ENCODE results near the gene LAMC1.
A peak's percentile ranks its signal among the peaks of the same experiment; 100 is the strongest.

LAMC1 gene

GRCh38 chr1:183023146-183023600 is at the start of gene LAMC1:
Gene LAMC1, plus strand, starts transcription at chr1:183023420. Its CDS starts 297 bp downstream, at chr1:183023717.
- TF ChIP-seq CTCF (IDR thresholded peaks at IDR 0.05), result no peak
- DNase-seq, result peak; percentile 92
- peaks cover 60% of the 10 kb centered on the region for H3K4me1 Mint-ChIP-seq
- no peaks in the 10 kb centered on the region for H3K9me3 Mint-ChIP-seq
- H3K27me3 Mint-ChIP-seq (ENCODE audit: low read depth, poor library complexity), result no peaks in the 10 kb centered on the region
- H3K36me3 Mint-ChIP-seq (ENCODE audit: low read depth), result no peaks in the 10 kb centered on the region
- H3K27ac Mint-ChIP-seq, result peak within 1 kb of the TSS; percentile 93
- H3K4me3 Mint-ChIP-seq, result peak within 1 kb of the TSS; percentile 96

GRCh38 chr1:182974506-182975191 is 48.6 kb upstream of the LAMC1 start:
- TF ChIP-seq CTCF (IDR thresholded peaks at IDR 0.05), result no peak
- peaks cover 5% of the 10 kb centered on the region for H3K4me1 Mint-ChIP-seq
- H3K27ac Mint-ChIP-seq, result no peak overlapping the region
- H3K36me3 Mint-ChIP-seq (ENCODE audit: low read depth), result no peaks in the 10 kb centered on the region
- H3K9me3 Mint-ChIP-seq, result peaks cover 3% of the 10 kb centered on the region
- peaks cover 3% of the 10 kb centered on the region for H3K27me3 Mint-ChIP-seq (ENCODE audit: low read depth, poor library complexity)
- no peak overlapping the region for H3K4me3 Mint-ChIP-seq
- DNase-seq, result no peak

- Mint-ChIP-seq H3K4me3 (no peak overlapping the region), H3K4me1 (peaks cover 5% of the 10 kb centered on the region), H3K9me3 (peaks cover 9% of the 10 kb centered on the region), H3K27ac (no peak overlapping the region), H3K36me3 (ENCODE audit: low read depth) (no peaks in the 10 kb centered on the region), H3K27me3 (ENCODE audit: low read depth, poor library complexity) (peaks cover 3% of the 10 kb centered on the region)
- DNase-seq, result no peak
- no peak for TF ChIP-seq CTCF (IDR thresholded peaks at IDR 0.05)
Measured at GRCh38 chr1:182977480-182977879, 45.7 kb upstream of the LAMC1 start.

- TF ChIP-seq CTCF (IDR thresholded peaks at IDR 0.05), result no peak
- H3K4me3 Mint-ChIP-seq, result no peak overlapping the region
- H3K27me3 Mint-ChIP-seq (ENCODE audit: low read depth, poor library complexity), result peaks cover 3% of the 10 kb centered on the region
- H3K4me1 Mint-ChIP-seq, result no peaks in the 10 kb centered on the region
- no peak for DNase-seq
- H3K27ac Mint-ChIP-seq, result no peak overlapping the region
- no peaks in the 10 kb centered on the region for H3K36me3 Mint-ChIP-seq (ENCODE audit: low read depth)
- H3K9me3 Mint-ChIP-seq, result peaks cover 11% of the 10 kb centered on the region
Measured at GRCh38 chr1:182978151-182978853, 44.9 kb upstream of the LAMC1 start.

GRCh38 chr1:182984138-182984537 is 39.1 kb upstream of the LAMC1 start:
- Mint-ChIP-seq H3K27me3 (ENCODE audit: low read depth, poor library complexity) (peaks cover 2% of the 10 kb centered on the region), H3K27ac (no peak overlapping the region), H3K36me3 (ENCODE audit: low read depth) (no peaks in the 10 kb centered on the region), H3K9me3 (peaks cover 11% of the 10 kb centered on the region), H3K4me3 (no peak overlapping the region), H3K4me1 (no peaks in the 10 kb centered on the region)
- TF ChIP-seq CTCF (IDR thresholded peaks at IDR 0.05), result no peak
- no peak for DNase-seq

Data from nephron progenitor cell (in vitro differentiated cells).